H9 (cell line): Measurements from ENCODE around the gene ZNRF4. TPM values are rescaled to one million over a fixed set of nuclear protein-coding genes. Genes with fewer than 3 reads are reported as not detected.

Experiments
- DNase-seq: peaks from one replicate; pipeline ENCODE4 v3.0.0-alpha.2; 2017
- H2AFZ ChIP-seq: one replicate; pipeline ENCODE4 v1.6.1; 2013; ENCODE audit warnings: mild to moderate bottlenecking, low read length, control low read depth, moderate library complexity
- H2AK5ac ChIP-seq: 2 replicates; pipeline ENCODE4 v1.6.1; 2013; ENCODE audit warnings: low read length, control low read depth, mixed read lengths; ENCODE audit not compliant: insufficient read length
- H2BK120ac ChIP-seq: one replicate; pipeline ENCODE4 v1.6.1; 2013; ENCODE audit warnings: low read depth, mild to moderate bottlenecking, low read length, control low read depth, inconsistent platforms; ENCODE audit not compliant: poor library complexity, severe bottlenecking
- H2BK12ac ChIP-seq: 2 replicates; pipeline ENCODE4 v1.6.1; 2013; ENCODE audit warnings: low read length, control low read depth, mixed read lengths, low read depth; ENCODE audit not compliant: insufficient read length
- H2BK15ac ChIP-seq: 2 replicates; pipeline ENCODE4 v1.6.1; 2013; ENCODE audit warnings: low read depth, low read length, control low read depth
- H2BK20ac ChIP-seq: one replicate; pipeline ENCODE4 v1.6.1; 2013; ENCODE audit warnings: low read depth, mild to moderate bottlenecking, low read length, control low read depth, inconsistent platforms; ENCODE audit not compliant: poor library complexity, severe bottlenecking
- H2BK5ac ChIP-seq: 2 replicates; pipeline ENCODE4 v1.6.1; 2013; ENCODE audit warnings: low read length, control low read depth, mixed read lengths; ENCODE audit not compliant: insufficient read length
- H3K14ac ChIP-seq: 2 replicates; pipeline ENCODE4 v1.6.1; 2013; ENCODE audit warnings: low read length, control low read depth; ENCODE audit not compliant: insufficient read depth
- H3K18ac ChIP-seq: 2 replicates; pipeline ENCODE4 v1.6.1; 2013; ENCODE audit warnings: low read depth, mild to moderate bottlenecking, mixed read lengths, low read length, control low read depth; ENCODE audit not compliant: insufficient read length
- H3K23ac ChIP-seq: 2 replicates; pipeline ENCODE4 v1.6.1; 2013; ENCODE audit warnings: low read length, control low read depth, mixed read lengths, low read depth; ENCODE audit not compliant: insufficient read length
- H3K23me2 ChIP-seq: 2 replicates; pipeline ENCODE4 v1.6.1; 2013; ENCODE audit warnings: low read depth, mild to moderate bottlenecking, mixed read lengths, low read length, control low read depth; ENCODE audit not compliant: insufficient read length, poor library complexity, severe bottlenecking
- H3K27ac ChIP-seq: 2 replicates; pipeline ENCODE4 v1.5.1; 2013; ENCODE audit warnings: low read length, control low read depth, mixed read lengths, low read depth; ENCODE audit not compliant: insufficient read length
- H3K27me3 ChIP-seq: 2 replicates; pipeline ENCODE4 v1.6.1; 2013; ENCODE audit warnings: low read length, control low read depth, inconsistent platforms; ENCODE audit not compliant: insufficient read depth
- H3K4ac ChIP-seq: 2 replicates; pipeline ENCODE4 v1.6.1; 2013; ENCODE audit warnings: low read depth, mild to moderate bottlenecking, control low read depth, inconsistent platforms, low read length, moderate library complexity
- H3K4me1 ChIP-seq: 2 replicates; pipeline ENCODE4 v1.6.1; 2013; ENCODE audit warnings: low read length, control low read depth, inconsistent platforms; ENCODE audit not compliant: insufficient read depth
- H3K4me2 ChIP-seq: 2 replicates; pipeline ENCODE4 v1.6.1; 2013; ENCODE audit warnings: low read length, control low read depth, mixed read lengths; ENCODE audit not compliant: insufficient read length, insufficient read depth
- H3K56ac ChIP-seq: 2 replicates; pipeline ENCODE4 v1.6.1; 2013; ENCODE audit warnings: low read depth, mild to moderate bottlenecking, mixed read lengths, low read length, control low read depth; ENCODE audit not compliant: insufficient read length
- H3K79me1 ChIP-seq: 2 replicates; pipeline ENCODE4 v1.6.1; 2013; ENCODE audit warnings: low read depth, mild to moderate bottlenecking, moderate library complexity, low read length, control low read depth, inconsistent platforms; ENCODE audit not compliant: insufficient read depth, poor library complexity, severe bottlenecking
- H3K79me2 ChIP-seq: 2 replicates; pipeline ENCODE4 v1.6.1; 2013; ENCODE audit warnings: low read length, control low read depth, inconsistent platforms; ENCODE audit not compliant: insufficient read depth
- H3K9ac ChIP-seq: 2 replicates; pipeline ENCODE4 v1.6.1; 2013; ENCODE audit warnings: low read length, control low read depth, mixed read lengths; ENCODE audit not compliant: insufficient read length; ENCODE audit errors: extremely low read depth
- H3K9me3 ChIP-seq: one replicate; pipeline ENCODE4 v1.6.1; 2013; ENCODE audit warnings: low read depth, low read length, inconsistent platforms; ENCODE audit not compliant: control insufficient read depth
- H3T11ph ChIP-seq: one replicate; pipeline ENCODE4 v1.6.1; 2013; ENCODE audit warnings: mild to moderate bottlenecking, low read length, control low read depth, inconsistent platforms
- H4K20me1 ChIP-seq: one replicate; pipeline ENCODE4 v1.6.1; 2013; ENCODE audit not compliant: control insufficient read depth, insufficient read length, insufficient read depth
- H4K5ac ChIP-seq: 2 replicates; pipeline ENCODE4 v1.6.1; 2013; ENCODE audit warnings: low read depth, mild to moderate bottlenecking, mixed read lengths, low read length, control low read depth; ENCODE audit not compliant: insufficient read length
- H4K8ac ChIP-seq: replicated peaks from 2 replicates; pipeline ENCODE4 v1.6.1; 2013; ENCODE audit warnings: low read length, control low read depth, mixed read lengths, low read depth; ENCODE audit not compliant: insufficient read length
- H4K91ac ChIP-seq: 2 replicates; pipeline ENCODE4 v1.6.1; 2013; ENCODE audit warnings: low read depth, mild to moderate bottlenecking, moderate library complexity, mixed read lengths, low read length, control low read depth; ENCODE audit not compliant: insufficient read length
- H3K27ac Mint-ChIP-seq, 3 experiments: 2 replicates in 2 of 3; 3 replicates in 1 of 3; pipeline ENCODE4 v1.8.0; 2020 to 2021; ENCODE audit warnings: mixed read lengths in 3 of 3, mild to moderate bottlenecking in 1 of 3, moderate library complexity in 1 of 3
- H3K27me3 Mint-ChIP-seq: 2 replicates; pipeline ENCODE4 v1.8.0; 2021; ENCODE audit warnings: low read depth, mild to moderate bottlenecking, moderate library complexity, mixed read lengths
- H3K36me3 Mint-ChIP-seq, 3 experiments: 2 replicates in 2 of 3; 3 replicates in 1 of 3; pipeline ENCODE4 v1.8.0; 2020 to 2021; ENCODE audit warnings: low read depth in 3 of 3, mixed read lengths in 3 of 3; ENCODE audit not compliant: insufficient read depth in 1 of 3
- H3K4me1 Mint-ChIP-seq, 2 experiments: 2 replicates each; pipeline ENCODE4 v1.8.0; 2020; ENCODE audit warnings: mixed read lengths in 2 of 2
- H3K4me3 Mint-ChIP-seq, 2 experiments: 2 replicates in 1 of 2; 3 replicates in 1 of 2; pipeline ENCODE4 v1.8.0; 2020 to 2021; ENCODE audit warnings: mild to moderate bottlenecking in 2 of 2, mixed read lengths in 2 of 2, moderate library complexity in 1 of 2
- H3K9me3 Mint-ChIP-seq, 2 experiments: 2 replicates in 1 of 2; 3 replicates in 1 of 2; pipeline ENCODE4 v1.8.0; 2020; ENCODE audit warnings: mild to moderate bottlenecking in 2 of 2, mixed read lengths in 2 of 2, moderate library complexity in 1 of 2
- WGBS: extraction: QIAGEN DNeasy Blood & Tissue Kit; methylation state at CpG from one replicate; pipeline ENCODE4 v1.1.7; 2013; ENCODE audit warnings: missing lambda C conversion rate, low lambda C conversion rate, mixed read lengths; ENCODE audit not compliant: insufficient read length; ENCODE audit errors: extremely low coverage; 5-methylcytosine and 5-hydroxymethylcytosine counted together
- total RNA-seq: library from RNA; stranded (reverse); gene quantifications from 2 replicates; pipeline ENCODE4 v1.2.1, GENCODE V29; 2021
- TF ChIP-seq, protein P1 (sequence below): fragments of 200-600 bp; sonication (generic); conservative IDR thresholded peaks from 3 replicates; pipeline ENCODE4 v1.8.0; 2021; ENCODE audit warnings: antibody characterized with exemption, mild to moderate bottlenecking

Gene ZNRF4
- total RNA-seq, 1 experiment from 2014 or later: not detected

DNA sequence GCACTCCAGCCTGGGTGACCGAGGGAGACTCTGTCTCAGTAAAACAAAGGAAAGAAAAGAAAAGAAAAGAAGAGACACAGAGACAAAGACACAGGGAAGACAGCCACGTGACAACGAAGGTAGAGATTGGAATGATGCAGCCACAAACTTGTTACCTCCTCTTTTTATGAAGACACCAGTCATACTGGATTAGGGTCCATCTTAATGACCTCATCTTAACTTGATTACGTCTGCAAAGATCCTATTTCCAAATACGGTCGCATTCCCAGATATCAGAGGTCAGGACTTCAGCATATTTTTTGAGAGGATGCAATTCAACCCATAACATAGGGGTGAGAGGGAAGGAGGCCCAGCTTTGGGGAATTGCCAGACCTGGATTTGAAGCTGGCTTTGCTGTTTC lies 4.1 kb downstream of the ZNRF4 start:
- no peaks in the 10 kb centered on the region for H3K9me3 ChIP-seq
- no peak overlapping the region for H2BK5ac ChIP-seq
- H3K4me1 Mint-ChIP-seq: no peaks in the 10 kb centered on the region
- H3K79me1 ChIP-seq: no peaks in the 10 kb centered on the region
- H3K27me3 Mint-ChIP-seq: peaks cover 57% of the 10 kb centered on the region
- no peaks in the 10 kb centered on the region for H3K23me2 ChIP-seq
- H4K5ac ChIP-seq: no peak overlapping the region
- H3K27ac ChIP-seq: no peak overlapping the region
- no peak overlapping the region for H4K91ac ChIP-seq
- H3K36me3 Mint-ChIP-seq: no peaks in the 10 kb centered on the region; a peak in 2 of 7 replicates
- no peak overlapping the region for H3K9ac ChIP-seq
- H4K8ac ChIP-seq: no peak overlapping the region
- H3K4me3 Mint-ChIP-seq: no peak overlapping the region
- H3K79me2 ChIP-seq: no peaks in the 10 kb centered on the region
- WGBS: no CpG with 5 or more reads among the region's 6 CpGs
- DNase-seq: no peak
- H2BK120ac ChIP-seq: no peak overlapping the region
- no peak overlapping the region for H3K4me2 ChIP-seq
- H2AFZ ChIP-seq: no peak overlapping the region
- H3K18ac ChIP-seq: no peak overlapping the region
- H2BK15ac ChIP-seq: no peak overlapping the region
- H3K4ac ChIP-seq: no peak overlapping the region
- no peaks in the 10 kb centered on the region for H3K27me3 ChIP-seq
- H3K4me1 ChIP-seq: no peaks in the 10 kb centered on the region
- no peak overlapping the region for H3K27ac Mint-ChIP-seq
- no peak overlapping the region for H3K23ac ChIP-seq
- no peak overlapping the region for H3K56ac ChIP-seq
- H4K20me1 ChIP-seq: no peaks in the 10 kb centered on the region
- TF ChIP-seq, protein P1, sequence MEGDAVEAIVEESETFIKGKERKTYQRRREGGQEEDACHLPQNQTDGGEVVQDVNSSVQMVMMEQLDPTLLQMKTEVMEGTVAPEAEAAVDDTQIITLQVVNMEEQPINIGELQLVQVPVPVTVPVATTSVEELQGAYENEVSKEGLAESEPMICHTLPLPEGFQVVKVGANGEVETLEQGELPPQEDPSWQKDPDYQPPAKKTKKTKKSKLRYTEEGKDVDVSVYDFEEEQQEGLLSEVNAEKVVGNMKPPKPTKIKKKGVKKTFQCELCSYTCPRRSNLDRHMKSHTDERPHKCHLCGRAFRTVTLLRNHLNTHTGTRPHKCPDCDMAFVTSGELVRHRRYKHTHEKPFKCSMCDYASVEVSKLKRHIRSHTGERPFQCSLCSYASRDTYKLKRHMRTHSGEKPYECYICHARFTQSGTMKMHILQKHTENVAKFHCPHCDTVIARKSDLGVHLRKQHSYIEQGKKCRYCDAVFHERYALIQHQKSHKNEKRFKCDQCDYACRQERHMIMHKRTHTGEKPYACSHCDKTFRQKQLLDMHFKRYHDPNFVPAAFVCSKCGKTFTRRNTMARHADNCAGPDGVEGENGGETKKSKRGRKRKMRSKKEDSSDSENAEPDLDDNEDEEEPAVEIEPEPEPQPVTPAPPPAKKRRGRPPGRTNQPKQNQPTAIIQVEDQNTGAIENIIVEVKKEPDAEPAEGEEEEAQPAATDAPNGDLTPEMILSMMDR: no peak
- no peak overlapping the region for H3K14ac ChIP-seq
- H2AK5ac ChIP-seq: no peak overlapping the region
- H2BK20ac ChIP-seq: no peak overlapping the region
- H3K9me3 Mint-ChIP-seq: peaks cover 8% of the 10 kb centered on the region in 2 experiments; a peak in 4 of 5 replicates
- H2BK12ac ChIP-seq: no peak overlapping the region
- H3T11ph ChIP-seq: no peak overlapping the region
